ENCODE data around the gene PDS5A.

PDS5A gene

GRCh38 chr4:39822662-39823061 is 155.0 kb downstream of the PDS5A start:
- H3K27ac ChIP-seq (ENCODE audit: extremely low read depth, low read depth, low read length): no peak overlapping the region
- CTCF ChIA-PET: no interaction called here
- POLR2A ChIA-PET: no interaction called here

GRCh38 chr4:39821951-39822350 is 155.8 kb downstream of the PDS5A start:
- H3K36me3 ChIP-seq (ENCODE audit: control insufficient read depth in 2 of 2, insufficient read depth in 1 of 2, low read length in 2 of 2): peaks cover 0 to 8% of the 10 kb centered on the region in 2 experiments; a peak in 2 of 3 replicates
- no peak overlapping the region for H3K27ac ChIP-seq (ENCODE audit: extremely low read depth, low read depth, low read length)
- no peaks in the 10 kb centered on the region for H3K9me3 ChIP-seq (ENCODE audit: control insufficient read depth, insufficient read depth, low read depth, low read length)
- POLR2A ChIA-PET: no interaction called here
- no peak overlapping the region for H3K4me3 ChIP-seq (ENCODE audit: low read depth, low read length)
- no peak for TF ChIP-seq ZNF776 (tag by site-specific recombination; IDR thresholded peaks at IDR 0.05; ENCODE audit: borderline replicate concordance)
- TF ChIP-seq ZNF280D (tag by site-specific recombination; IDR thresholded peaks at IDR 0.05): no peak
- TF ChIP-seq OVOL3 (tag by site-specific recombination; IDR thresholded peaks at IDR 0.05): no peak
- TF ChIP-seq ZNF645 (tag by site-specific recombination; IDR thresholded peaks at IDR 0.05): no peak
- TF ChIP-seq ZNF24 (tag by site-specific recombination; IDR thresholded peaks at IDR 0.05): no peak
- no peak for TF ChIP-seq GLIS2 (tag by site-specific recombination; IDR thresholded peaks at IDR 0.05)
- no peak for TF ChIP-seq ZNF37A (tag by site-specific recombination; IDR thresholded peaks at IDR 0.05)
- TF ChIP-seq ZEB2 (tag by site-specific recombination; IDR thresholded peaks at IDR 0.05): no peak
- TF ChIP-seq ZSCAN4 (tag by site-specific recombination; IDR thresholded peaks at IDR 0.05): no peak
- TF ChIP-seq ZNF670 (tag by site-specific recombination; IDR thresholded peaks at IDR 0.05; ENCODE audit: low read depth): no peak
- no peak for TF ChIP-seq KLF9 (tag by site-specific recombination; IDR thresholded peaks at IDR 0.05; ENCODE audit: low read depth)
- no peak for TF ChIP-seq HOXA7 (CRISPR knock-in tag; IDR thresholded peaks at IDR 0.05; ENCODE audit: borderline replicate concordance)
- no peak for TF ChIP-seq ZSCAN30 (tag by site-specific recombination; IDR thresholded peaks at IDR 0.05)
- TF ChIP-seq GFI1B (tag by site-specific recombination; IDR thresholded peaks at IDR 0.05): no peak
- no peak for TF ChIP-seq ZBTB21 (tag by site-specific recombination; IDR thresholded peaks at IDR 0.05)
- TF ChIP-seq PRDM4 (tag by site-specific recombination; IDR thresholded peaks at IDR 0.05): no peak
- no peak for TF ChIP-seq ZNF10 (tag by site-specific recombination; IDR thresholded peaks at IDR 0.05)
- TF ChIP-seq ZBTB8A (tag by site-specific recombination; IDR thresholded peaks at IDR 0.05): no peak
- H3K4me1 ChIP-seq (ENCODE audit: control insufficient read depth, insufficient read depth, low read length): no peaks in the 10 kb centered on the region
- CTCF ChIA-PET: interaction anchor here (0.6 kb wide), 1 partner anchor 418 kb away, joined by 3 read pairs; no protein-coding TSS in a partner anchor

More at GRCh38 chr4:39822662-39823061, 155.0 kb downstream of the PDS5A start:
- Histone ChIP-seq H3K9me3 (ENCODE audit: control insufficient read depth, insufficient read depth, low read depth, low read length) (no peaks in the 10 kb centered on the region), H3K36me3 (ENCODE audit: control insufficient read depth in 2 of 2, insufficient read depth in 1 of 2, low read length in 2 of 2) (peaks cover 0 to 11% of the 10 kb centered on the region in 2 experiments; a peak in 2 of 3 replicates), H3K4me3 (ENCODE audit: low read depth, low read length) (no peak overlapping the region), H3K4me1 (ENCODE audit: control insufficient read depth, insufficient read depth, low read length) (no peaks in the 10 kb centered on the region)
- no peak for TF ChIP-seq ZNF626 (tag by site-specific recombination; IDR thresholded peaks at IDR 0.05)
- no peak for TF ChIP-seq ZNF785 (tag by site-specific recombination; IDR thresholded peaks at IDR 0.05)
- TF ChIP-seq HOXD13 (CRISPR knock-in tag; IDR thresholded peaks at IDR 0.05; ENCODE audit: borderline replicate concordance): no peak
- TF ChIP-seq ZNF175 (tag by site-specific recombination; IDR thresholded peaks at IDR 0.05): no peak
- TF ChIP-seq ZNF521 (tag by site-specific recombination; IDR thresholded peaks at IDR 0.05): no peak
- no peak for TF ChIP-seq ZNF624 (tag by site-specific recombination; IDR thresholded peaks at IDR 0.05)
- TF ChIP-seq ZNF26 (tag by site-specific recombination; IDR thresholded peaks at IDR 0.05): no peak
- TF ChIP-seq ZBTB1 (tag by site-specific recombination; IDR thresholded peaks at IDR 0.05): no peak
- no peak for TF ChIP-seq ZNF670 (tag by site-specific recombination; IDR thresholded peaks at IDR 0.05; ENCODE audit: low read depth)
- TF ChIP-seq ZSCAN30 (tag by site-specific recombination; IDR thresholded peaks at IDR 0.05): no peak
- no peak for TF ChIP-seq ZNF302 (tag by site-specific recombination; IDR thresholded peaks at IDR 0.05; ENCODE audit: low read depth)
- TF ChIP-seq ZNF571 (tag by site-specific recombination; IDR thresholded peaks at IDR 0.05): no peak
- TF ChIP-seq ZNF777 (tag by site-specific recombination; IDR thresholded peaks at IDR 0.05; ENCODE audit: borderline replicate concordance): no peak
- TF ChIP-seq WT1 (tag by site-specific recombination; IDR thresholded peaks at IDR 0.05): no peak
